IPS-18c (cell line): ENCODE data around the gene RREB1.

Experiments used
- H3K4me3 ChIP-seq: 2 replicates; pipeline ENCODE4 v1.7.0; 2013; ENCODE audit warnings: low read depth, mild to moderate bottlenecking, low read length, moderate library complexity; ENCODE audit not compliant: insufficient read depth
- H3K9me3 ChIP-seq: one replicate; pipeline ENCODE4 v1.6.1; 2013; ENCODE audit warnings: mild to moderate bottlenecking, low read length, moderate library complexity; ENCODE audit not compliant: control insufficient read depth, insufficient read depth

The RREB1 gene

DNA sequence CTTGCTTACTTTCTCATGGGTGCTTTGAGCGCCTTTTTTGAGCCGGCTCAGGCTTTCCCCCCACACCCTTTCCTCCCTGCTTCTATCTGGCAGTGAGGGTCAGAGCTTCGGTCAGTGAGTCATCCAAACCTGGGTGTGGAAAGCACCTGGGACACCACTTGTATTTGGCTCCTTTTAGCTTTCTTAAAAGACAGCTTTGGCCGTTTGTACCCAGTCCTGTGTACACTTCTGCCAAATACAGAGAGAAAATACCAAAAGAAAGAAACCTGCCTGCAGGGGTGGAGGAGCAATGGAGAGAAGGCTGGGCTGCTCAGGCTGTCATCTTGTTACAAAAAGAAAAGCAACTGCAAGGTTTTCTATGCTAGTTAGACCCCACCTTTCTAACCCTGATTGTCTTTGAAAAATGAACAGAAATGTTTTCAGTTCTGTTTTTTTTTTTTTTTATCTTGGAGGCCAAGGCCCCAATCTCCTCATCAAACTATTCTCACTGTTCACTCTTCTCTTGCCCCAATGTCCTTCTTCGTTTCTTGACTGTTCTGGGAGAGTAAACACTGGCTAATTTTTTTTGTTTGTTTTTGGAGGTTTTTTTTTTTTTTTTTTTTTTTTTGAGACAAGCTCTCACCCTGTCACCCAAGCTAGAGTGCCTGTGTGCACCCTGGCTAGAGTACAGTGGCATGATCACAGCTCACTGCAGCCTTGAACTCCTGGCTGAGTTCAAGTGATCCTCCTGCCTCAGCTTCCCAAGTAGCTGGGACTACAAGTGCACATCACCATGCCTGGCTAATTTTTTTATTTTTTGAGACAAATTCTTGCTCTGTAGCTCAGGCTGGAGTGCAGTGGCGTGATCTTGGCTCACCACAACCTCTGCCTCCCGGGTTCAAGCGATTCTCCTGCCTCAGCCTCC is 128.8 kb downstream of the RREB1 start:
- Histone ChIP-seq H3K9me3 (no peaks in the 10 kb centered on the region), H3K4me3 (no peak overlapping the region)

DNA sequence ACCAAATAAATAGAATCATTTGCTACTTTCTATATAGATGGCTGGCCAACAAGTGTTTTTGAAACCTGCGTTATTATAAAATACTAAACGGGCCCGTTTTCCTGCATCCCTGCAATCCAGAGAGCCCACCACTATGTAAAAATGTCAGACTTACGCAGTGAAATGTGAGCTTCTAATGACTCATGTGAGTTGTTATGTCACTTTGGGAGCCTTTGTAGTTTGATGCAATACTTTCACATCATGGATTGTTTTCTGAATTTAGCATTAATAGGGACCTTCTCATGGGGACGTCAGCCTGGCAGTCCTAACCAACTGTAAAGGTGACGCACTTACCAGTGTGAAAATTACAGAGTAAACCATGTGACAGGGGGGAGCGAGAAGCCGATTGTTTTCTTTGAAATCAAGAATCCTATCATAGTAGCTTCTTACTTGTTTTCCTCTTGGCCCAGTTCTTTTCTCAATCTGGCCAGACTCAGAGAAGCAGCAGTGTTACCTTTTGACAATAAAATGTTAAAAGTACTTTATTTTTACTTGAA is 130.0 kb downstream of the RREB1 start:
- no peak overlapping the region for H3K4me3 ChIP-seq
- H3K9me3 ChIP-seq = no peaks in the 10 kb centered on the region

DNA sequence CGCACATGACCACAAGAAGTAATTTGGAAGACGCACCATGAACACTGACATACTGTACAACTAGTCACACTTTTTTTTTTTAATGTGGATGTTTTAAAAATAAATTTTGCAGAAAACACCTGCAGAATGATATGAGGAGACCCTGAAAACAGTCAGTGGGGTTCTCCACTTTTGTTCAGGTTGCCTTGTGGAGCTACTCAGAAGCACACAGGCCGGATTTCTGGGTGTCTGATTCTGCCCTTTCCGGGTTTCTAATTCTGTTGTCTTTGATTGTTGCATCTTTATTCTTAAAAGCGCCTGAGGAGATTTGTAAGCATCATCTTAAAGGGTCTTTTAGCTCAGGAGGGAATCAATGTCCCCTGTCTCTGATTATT is 130.8 kb downstream of the RREB1 start:
- H3K9me3 ChIP-seq = no peaks in the 10 kb centered on the region

DNA sequence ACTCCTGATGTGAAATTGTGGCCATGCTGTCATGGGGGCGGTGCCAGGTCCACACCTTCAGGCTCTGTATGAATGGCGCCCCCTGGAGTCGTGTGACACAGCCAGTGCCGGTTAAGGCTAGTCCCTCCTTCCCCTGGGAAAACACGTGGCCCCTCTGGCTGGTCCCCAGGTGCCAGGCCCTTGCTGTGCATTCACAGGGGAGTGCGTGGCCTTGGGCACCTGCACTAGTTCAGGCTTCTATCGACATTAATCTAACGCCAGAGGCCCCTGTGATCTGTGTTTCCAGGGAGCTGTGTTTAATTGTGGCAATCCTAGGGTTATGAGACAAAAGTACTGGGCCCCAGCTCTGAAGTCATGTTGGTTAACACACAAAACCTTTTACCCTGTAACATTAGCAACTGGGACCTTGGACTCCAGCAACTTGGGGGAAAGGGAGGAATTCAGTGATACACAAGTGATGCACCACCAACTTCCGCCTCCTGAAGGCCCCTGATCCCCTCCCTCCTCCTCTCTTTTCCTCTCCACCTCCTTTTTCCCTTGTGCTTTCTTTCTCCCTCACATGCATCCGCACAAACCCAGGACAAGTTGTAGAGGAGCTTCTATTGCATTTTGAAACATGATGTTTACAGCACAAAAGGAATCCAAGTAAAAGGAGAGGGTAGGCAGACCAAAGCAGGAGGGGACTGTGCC is 131.3 kb downstream of the RREB1 start:
- Histone ChIP-seq H3K9me3 (no peaks in the 10 kb centered on the region), H3K4me3 (no peak overlapping the region)

More for the DNA sequence above, 130.8 kb downstream of the RREB1 start:
- H3K4me3 ChIP-seq = no peak overlapping the region

DNA sequence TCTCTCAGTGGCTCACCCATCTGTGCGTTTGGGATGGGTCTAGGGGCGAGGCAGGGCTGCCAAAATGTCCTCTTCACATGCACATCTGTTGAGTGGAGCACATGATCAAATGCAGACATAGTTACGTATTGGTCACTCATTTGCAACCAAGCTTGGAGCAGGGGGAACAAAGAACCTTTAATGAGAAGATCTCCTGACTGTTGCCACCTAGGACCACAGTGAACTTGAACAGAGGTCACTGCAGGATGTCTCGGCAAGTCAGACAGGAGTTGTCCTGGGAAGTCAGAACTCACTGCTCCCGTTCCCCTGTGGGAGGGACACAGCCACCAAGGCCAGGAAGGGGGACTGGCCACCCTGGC is 131.8 kb downstream of the RREB1 start:
- Histone ChIP-seq H3K9me3 (no peaks in the 10 kb centered on the region), H3K4me3 (no peak overlapping the region)

DNA sequence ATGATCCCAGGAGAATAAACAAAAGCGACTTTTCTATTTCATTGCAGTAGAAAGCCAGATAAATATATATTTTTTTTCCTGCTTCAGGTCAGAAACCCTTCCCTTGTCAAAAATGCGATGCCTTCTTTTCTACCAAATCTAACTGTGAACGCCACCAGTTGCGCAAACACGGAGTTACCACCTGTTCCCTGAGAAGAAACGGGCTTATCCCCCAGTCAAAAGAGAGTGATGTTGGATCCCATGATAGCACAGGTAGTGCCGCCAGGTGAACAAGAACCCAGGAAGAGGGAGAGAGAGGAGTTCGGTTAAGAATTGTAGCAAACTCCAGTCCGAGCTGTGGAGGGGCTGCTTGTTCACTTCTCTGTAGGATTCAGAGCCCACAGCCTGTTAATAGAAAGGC is 132.6 kb downstream of the RREB1 start:
- Histone ChIP-seq H3K4me3 (no peak overlapping the region), H3K9me3 (no peaks in the 10 kb centered on the region)

DNA sequence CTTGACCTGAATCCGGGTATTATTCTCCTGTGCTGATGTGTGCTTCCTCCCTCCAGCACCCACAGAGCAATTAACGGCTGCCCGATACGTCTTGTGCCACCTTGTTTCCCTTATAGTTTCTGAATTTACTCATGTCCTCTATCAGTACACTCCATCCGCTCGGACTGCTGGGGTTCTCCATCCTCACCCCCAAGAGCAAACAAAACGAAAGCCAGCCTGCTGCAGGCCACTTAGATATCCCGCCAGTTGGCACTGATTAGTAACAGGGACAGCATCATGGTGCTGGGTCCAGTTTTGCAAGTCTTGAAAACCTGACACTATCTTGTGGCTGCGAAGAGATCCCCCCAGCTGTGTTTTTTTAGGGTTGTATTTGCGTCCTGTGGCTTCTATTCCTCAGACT is 133.4 kb downstream of the RREB1 start:
- H3K9me3 ChIP-seq = no peaks in the 10 kb centered on the region
- H3K4me3 ChIP-seq = no peak overlapping the region

DNA sequence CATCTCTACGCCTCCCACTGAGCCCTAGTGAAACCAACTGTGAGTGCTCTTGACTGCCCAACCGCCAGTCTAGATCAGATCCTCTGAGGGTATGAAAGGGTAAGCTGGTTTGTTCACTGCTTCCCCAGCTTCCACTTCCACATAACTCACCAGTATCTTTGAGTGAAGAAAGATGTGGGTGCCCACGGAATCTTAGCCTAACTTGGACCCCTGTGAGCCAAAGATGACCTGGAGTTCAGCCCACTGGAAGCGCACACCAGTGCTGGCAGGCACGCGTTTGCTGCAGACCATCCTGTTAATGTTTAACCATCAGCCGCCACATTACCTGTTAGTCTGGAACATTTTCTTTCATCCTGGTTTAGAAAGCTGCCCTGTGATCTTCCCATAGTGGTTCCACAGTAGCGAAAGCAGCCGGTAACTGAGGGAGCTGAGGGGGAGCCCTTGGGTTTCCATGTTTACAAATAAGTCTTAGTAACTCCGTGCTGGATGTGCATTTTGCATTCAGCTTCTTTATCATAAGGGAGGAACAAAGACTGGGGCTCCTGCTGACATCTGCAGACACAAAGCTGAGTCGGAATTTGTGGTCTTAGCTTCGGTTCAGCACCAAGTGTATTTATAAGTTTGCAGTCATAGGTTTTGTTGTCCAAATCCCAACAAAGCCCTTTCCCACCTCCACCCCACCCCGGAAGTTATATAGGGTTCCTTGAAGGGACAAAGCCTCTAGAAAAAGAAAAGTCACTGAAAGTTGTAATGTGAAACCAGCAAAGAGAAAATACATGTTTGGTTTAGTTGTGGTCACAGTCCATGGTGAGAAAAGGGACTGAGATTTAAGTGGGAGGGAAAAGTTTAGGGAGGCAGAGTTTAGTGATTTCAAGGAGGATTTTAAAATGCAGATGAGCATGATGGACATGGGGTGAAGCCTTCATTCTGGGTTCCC is 134.2 kb downstream of the RREB1 start:
- Histone ChIP-seq H3K4me3 (no peak overlapping the region), H3K9me3 (no peaks in the 10 kb centered on the region)

DNA sequence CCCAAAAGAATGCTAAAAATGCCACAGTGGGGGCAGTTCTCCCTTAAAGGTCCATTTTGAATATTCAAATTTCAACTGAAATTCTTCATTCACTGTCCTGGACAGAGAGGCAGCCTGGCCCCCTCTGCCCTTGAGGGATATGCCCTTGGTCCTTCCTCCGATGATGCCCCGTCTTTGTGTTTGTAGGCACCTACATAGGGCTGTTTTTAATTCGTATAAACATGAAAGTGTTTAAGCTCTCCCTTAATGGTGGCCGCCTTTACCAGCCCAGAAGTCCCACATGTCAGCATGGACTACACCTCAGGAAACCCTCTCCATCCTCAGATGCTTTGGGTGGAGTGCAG is 135.0 kb downstream of the RREB1 start:
- Histone ChIP-seq H3K4me3 (no peak overlapping the region), H3K9me3 (no peaks in the 10 kb centered on the region)

DNA sequence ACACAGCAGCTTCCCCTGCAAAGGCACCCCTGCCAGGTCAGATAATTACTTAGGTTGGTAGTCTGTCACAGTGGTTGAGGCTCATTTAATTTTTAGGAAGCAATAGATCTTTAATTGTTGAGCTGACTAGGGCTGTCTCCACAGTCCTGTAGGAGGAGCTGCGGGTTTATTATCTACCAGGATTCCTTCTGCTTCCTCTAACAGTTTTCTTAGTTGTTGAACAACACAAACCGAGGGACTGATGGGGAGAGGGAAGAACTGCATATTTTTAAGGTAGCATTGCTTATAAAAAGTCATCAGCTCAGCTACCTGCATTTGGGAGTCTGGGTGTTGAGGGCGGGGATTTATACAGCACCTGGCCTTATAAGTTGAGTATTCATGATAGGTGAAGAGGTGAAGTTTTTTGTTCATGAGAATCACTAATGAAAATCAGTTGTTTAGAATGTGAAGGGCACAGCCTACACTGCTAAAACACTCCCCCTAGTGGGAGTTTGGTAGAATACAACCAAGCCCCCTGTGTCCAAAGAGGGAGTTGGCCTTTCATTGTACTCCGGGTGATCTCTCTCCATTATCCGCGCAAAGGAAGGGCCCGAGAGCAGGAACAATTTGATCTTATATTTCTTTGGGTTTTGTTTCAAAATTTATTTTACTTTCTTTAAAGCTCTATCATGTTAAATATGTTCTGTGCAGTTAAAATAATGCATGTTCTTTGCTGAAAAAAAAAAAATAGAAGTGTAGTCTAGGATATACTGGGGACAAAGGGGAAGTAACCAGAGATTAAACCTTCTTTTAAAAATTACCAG is 135.6 kb downstream of the RREB1 start:
- Histone ChIP-seq H3K4me3 (no peak overlapping the region), H3K9me3 (no peaks in the 10 kb centered on the region)

DNA sequence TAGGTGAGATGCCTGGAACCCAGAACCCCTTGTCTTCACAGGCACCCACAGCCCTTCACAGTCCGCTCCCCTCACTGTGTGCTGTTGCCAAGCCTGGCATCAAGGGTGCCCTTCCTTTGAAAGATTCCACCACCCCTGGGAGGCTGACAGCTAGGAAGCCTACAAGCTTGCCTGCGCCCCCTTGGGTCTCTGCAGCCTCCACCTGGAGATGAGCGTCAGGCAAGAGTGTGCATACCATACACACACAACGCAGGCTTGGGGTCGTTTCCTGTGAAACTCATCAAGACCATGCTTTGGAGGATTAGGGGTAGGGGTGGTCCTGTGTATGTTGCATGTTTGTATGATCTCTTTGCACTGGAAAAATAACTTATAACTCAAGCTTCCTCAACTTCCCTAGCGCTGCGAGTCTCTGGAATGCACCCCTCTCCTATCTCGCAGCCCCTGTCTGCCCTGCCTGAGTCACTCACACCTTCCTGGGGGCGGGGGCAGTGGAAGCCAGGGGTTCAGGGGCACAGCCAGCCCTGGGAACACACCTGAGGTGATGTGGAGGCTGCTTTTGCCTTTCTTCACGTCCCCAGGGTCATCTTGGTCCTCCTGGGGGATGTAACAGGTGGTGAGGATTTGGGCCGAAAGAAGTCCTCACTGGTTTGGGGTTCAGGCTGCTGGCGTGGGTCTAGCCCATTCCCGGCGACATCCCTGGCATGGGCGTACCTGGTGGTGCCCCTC is 138.1 kb downstream of the RREB1 start:
- H3K9me3 ChIP-seq = no peaks in the 10 kb centered on the region

DNA sequence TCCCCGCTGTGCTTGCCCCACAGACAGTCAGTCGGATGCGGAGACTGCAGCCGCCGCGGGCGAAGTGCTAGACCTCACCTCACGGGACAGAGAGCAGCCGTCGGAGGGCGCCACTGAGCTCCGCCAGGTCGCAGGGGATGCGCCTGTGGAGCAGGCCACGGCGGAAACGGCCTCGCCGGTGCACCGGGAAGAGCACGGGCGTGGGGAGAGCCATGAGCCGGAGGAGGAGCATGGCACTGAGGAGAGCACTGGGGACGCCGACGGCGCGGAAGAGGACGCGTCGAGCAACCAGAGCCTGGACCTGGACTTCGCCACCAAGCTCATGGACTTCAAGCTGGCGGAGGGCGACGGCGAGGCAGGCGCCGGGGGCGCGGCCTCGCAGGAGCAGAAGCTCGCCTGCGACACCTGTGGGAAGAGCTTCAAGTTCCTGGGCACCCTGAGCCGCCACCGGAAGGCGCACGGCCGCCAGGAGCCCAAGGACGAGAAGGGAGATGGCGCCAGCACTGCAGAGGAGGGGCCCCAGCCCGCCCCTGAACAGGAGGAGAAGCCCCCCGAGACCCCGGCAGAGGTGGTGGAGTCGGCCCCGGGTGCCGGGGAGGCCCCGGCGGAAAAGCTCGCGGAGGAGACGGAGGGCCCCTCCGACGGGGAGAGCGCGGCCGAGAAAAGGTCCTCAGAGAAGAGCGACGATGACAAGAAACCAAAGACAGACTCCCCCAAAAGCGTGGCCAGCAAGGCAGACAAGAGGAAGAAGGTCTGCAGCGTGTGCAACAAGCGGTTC is 138.8 kb downstream of the RREB1 start:
- no peaks in the 10 kb centered on the region for H3K9me3 ChIP-seq
- no peak overlapping the region for H3K4me3 ChIP-seq

More for the DNA sequence above, 138.1 kb downstream of the RREB1 start:
- H3K4me3 ChIP-seq = no peak overlapping the region

DNA sequence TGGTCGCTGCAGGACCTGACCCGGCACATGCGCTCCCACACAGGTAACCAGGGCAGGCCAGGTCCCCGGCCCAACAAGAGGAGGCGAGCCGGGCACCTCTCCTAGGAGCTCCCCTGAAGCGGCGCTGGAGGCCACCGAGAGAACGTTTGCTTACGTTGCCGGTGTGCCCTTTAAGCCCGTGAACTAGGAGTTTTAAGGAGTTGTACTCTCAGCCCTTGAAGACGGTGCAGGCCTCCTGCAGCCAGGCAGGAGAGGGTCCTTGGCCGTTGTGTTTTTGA is 139.4 kb downstream of the RREB1 start:
- no peaks in the 10 kb centered on the region for H3K9me3 ChIP-seq
- H3K4me3 ChIP-seq = no peak overlapping the region

DNA sequence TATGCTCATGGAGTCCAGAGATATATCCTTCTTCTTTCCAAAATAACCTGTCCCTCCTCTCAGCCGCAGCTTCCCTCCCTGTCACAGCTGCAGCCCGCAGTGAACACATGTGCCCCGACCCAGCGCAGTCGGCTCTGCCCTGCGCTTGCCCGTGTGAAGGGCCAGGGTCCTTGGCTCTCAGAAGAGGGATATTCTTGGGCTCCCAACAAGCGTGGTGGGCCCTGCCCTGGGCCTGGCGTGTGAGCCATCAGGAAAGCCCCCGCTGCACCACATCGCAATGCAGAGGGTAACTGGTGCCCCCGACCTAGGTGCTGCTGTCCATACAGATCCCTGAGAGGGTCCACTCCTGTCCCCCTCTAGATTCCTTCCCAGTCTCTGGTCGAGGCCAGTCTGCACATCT is 140.1 kb downstream of the RREB1 start:
- no peaks in the 10 kb centered on the region for H3K9me3 ChIP-seq
- H3K4me3 ChIP-seq = no peak overlapping the region

DNA sequence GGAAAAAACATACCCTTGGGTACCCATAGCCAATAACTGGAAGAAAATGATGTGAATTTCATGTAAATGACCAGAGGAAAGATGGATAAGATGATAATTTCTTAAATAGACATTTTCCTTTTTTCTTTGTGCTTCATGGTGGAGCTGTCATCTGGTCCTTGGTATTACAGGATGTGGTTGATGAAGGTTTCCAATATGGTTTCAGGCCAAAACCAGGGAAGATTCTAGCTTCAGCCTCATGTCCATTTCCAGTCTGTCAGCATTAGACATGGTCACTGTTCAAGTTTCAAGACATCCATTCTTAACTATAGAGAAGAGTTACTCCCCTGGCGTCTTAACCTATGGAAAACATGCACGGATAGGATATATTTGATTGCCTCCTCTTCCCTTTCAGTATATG is 141.6 kb downstream of the RREB1 start:
- no peaks in the 10 kb centered on the region for H3K9me3 ChIP-seq
- H3K4me3 ChIP-seq = no peak overlapping the region
